ENCODE results near the gene ZNF197.

DNA sequence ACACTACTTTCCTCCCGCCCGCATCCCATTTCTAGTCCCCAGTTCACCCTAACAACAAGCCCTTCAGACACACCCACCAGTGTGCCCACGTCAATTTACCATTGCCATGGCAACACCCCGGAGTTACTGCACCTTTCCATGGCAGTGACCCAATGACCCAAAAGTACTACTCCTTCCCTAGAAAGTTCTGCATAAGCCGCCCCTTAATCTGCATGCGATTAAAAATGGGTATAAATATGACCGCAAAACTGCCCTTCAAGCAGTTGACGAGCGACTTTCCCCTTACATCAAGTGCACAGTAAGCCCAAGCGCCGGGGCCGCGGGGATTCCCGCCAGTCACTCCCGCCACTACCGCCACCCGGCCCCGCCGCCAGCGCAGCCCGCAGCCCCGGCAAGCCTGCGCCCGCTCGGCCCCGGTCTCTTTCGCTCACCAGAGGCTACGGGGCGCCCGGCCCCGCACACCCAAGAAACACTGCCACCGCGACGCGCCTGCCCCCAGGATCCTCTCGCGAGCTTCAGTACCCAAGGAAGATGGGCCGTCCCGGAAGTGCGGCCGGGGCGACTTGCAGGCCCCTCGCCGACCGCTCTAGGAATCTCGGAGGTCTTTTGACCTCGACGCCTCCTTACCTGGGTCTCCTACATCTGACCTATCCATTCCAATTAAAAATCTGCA is 60.4 kb downstream of the ZNF197 start:
- TF ChIP-seq, protein P1, sequence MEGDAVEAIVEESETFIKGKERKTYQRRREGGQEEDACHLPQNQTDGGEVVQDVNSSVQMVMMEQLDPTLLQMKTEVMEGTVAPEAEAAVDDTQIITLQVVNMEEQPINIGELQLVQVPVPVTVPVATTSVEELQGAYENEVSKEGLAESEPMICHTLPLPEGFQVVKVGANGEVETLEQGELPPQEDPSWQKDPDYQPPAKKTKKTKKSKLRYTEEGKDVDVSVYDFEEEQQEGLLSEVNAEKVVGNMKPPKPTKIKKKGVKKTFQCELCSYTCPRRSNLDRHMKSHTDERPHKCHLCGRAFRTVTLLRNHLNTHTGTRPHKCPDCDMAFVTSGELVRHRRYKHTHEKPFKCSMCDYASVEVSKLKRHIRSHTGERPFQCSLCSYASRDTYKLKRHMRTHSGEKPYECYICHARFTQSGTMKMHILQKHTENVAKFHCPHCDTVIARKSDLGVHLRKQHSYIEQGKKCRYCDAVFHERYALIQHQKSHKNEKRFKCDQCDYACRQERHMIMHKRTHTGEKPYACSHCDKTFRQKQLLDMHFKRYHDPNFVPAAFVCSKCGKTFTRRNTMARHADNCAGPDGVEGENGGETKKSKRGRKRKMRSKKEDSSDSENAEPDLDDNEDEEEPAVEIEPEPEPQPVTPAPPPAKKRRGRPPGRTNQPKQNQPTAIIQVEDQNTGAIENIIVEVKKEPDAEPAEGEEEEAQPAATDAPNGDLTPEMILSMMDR (IDR thresholded peaks at IDR 0.05), result no peak
- TF ChIP-seq NR3C1 (CRISPR knock-in tag; conservative IDR thresholded peaks at IDR 0.05; ENCODE audit: low read depth), result no peak
- TF ChIP-seq, protein P2, sequence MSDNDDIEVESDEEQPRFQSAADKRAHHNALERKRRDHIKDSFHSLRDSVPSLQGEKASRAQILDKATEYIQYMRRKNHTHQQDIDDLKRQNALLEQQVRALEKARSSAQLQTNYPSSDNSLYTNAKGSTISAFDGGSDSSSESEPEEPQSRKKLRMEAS (CRISPR knock-in tag; IDR thresholded peaks at IDR 0.05), result peak; percentile 72; the same call in 1 of the 2 replicates
- TF ChIP-seq, protein P3, sequence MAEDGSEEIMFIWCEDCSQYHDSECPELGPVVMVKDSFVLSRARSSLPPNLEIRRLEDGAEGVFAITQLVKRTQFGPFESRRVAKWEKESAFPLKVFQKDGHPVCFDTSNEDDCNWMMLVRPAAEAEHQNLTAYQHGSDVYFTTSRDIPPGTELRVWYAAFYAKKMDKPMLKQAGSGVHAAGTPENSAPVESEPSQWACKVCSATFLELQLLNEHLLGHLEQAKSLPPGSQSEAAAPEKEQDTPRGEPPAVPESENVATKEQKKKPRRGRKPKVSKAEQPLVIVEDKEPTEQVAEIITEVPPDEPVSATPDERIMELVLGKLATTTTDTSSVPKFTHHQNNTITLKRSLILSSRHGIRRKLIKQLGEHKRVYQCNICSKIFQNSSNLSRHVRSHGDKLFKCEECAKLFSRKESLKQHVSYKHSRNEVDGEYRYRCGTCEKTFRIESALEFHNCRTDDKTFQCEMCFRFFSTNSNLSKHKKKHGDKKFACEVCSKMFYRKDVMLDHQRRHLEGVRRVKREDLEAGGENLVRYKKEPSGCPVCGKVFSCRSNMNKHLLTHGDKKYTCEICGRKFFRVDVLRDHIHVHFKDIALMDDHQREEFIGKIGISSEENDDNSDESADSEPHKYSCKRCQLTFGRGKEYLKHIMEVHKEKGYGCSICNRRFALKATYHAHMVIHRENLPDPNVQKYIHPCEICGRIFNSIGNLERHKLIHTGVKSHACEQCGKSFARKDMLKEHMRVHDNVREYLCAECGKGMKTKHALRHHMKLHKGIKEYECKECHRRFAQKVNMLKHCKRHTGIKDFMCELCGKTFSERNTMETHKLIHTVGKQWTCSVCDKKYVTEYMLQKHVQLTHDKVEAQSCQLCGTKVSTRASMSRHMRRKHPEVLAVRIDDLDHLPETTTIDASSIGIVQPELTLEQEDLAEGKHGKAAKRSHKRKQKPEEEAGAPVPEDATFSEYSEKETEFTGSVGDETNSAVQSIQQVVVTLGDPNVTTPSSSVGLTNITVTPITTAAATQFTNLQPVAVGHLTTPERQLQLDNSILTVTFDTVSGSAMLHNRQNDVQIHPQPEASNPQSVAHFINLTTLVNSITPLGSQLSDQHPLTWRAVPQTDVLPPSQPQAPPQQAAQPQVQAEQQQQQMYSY (CRISPR knock-in tag; IDR thresholded peaks at IDR 0.05), result no peak
- TF ChIP-seq, protein P4, sequence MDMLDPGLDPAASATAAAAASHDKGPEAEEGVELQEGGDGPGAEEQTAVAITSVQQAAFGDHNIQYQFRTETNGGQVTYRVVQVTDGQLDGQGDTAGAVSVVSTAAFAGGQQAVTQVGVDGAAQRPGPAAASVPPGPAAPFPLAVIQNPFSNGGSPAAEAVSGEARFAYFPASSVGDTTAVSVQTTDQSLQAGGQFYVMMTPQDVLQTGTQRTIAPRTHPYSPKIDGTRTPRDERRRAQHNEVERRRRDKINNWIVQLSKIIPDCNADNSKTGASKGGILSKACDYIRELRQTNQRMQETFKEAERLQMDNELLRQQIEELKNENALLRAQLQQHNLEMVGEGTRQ (CRISPR knock-in tag; IDR thresholded peaks at IDR 0.05), result no peak
- no peak for TF ChIP-seq CREB1 (CRISPR knock-in tag; IDR thresholded peaks at IDR 0.05)
- TF ChIP-seq NR1H2 (CRISPR knock-in tag; IDR thresholded peaks at IDR 0.05), result no peak
- TF ChIP-seq, protein P5, sequence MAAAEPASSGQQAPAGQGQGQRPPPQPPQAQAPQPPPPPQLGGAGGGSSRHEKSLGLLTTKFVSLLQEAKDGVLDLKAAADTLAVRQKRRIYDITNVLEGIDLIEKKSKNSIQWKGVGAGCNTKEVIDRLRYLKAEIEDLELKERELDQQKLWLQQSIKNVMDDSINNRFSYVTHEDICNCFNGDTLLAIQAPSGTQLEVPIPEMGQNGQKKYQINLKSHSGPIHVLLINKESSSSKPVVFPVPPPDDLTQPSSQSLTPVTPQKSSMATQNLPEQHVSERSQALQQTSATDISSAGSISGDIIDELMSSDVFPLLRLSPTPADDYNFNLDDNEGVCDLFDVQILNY (CRISPR knock-in tag; IDR thresholded peaks at IDR 0.05), result peak; percentile 53; the same call in 1 of the 2 replicates
- TF ChIP-seq ZNF416 (CRISPR knock-in tag; IDR thresholded peaks at IDR 0.05), result no peak
- TF ChIP-seq ATF1 (CRISPR knock-in tag; IDR thresholded peaks at IDR 0.05), result no peak
- TF ChIP-seq JUN (CRISPR knock-in tag; IDR thresholded peaks at IDR 0.05), result 0 out of 2 replicates have a peak, but pooled peaks have one; percentile 57
- no peak for TF ChIP-seq ZNF423 (CRISPR knock-in tag; IDR thresholded peaks at IDR 0.05)
- TF ChIP-seq ETV6 (CRISPR knock-in tag; IDR thresholded peaks at IDR 0.05), result 0 out of 2 replicates have a peak, but pooled peaks have one; percentile 51

All from WTC11 (cell line).